LNCaP clone FGC (cell line): Measurements from ENCODE around the gene ARHGEF19.
A peak's percentile ranks its signal among the peaks of the same experiment; 100 is the strongest.
"Not testable (repeated sequence)": the region's sequence is repeated elsewhere in the genome, so short reads cannot be mapped to it uniquely, and the experiment has no call there.

Source experiments
- DNase-seq: peaks from one replicate; pipeline ENCODE4 v3.0.0-alpha.2; 2011; ENCODE audit warnings: low read depth
- H3K4me3 ChIP-seq: 2 replicates; pipeline ENCODE4 v1.5.1; 2011; ENCODE audit warnings: mild to moderate bottlenecking, low read depth, low read length, control low read depth
- TF ChIP-seq, protein P1 (sequence below): IDR thresholded peaks from 2 replicates; pipeline ENCODE4 v1.5.1; 2012; ENCODE audit warnings: mild to moderate bottlenecking; ENCODE audit not compliant: control insufficient read depth, insufficient read depth; ENCODE audit errors: extremely low read depth

The ARHGEF19 gene

GRCh38 chr1:16221499-16221898, 9.0 kb upstream of the ARHGEF19 start:
- DNase-seq, result no peak
- H3K4me3 ChIP-seq, result no peak overlapping the region
- TF ChIP-seq, protein P1, sequence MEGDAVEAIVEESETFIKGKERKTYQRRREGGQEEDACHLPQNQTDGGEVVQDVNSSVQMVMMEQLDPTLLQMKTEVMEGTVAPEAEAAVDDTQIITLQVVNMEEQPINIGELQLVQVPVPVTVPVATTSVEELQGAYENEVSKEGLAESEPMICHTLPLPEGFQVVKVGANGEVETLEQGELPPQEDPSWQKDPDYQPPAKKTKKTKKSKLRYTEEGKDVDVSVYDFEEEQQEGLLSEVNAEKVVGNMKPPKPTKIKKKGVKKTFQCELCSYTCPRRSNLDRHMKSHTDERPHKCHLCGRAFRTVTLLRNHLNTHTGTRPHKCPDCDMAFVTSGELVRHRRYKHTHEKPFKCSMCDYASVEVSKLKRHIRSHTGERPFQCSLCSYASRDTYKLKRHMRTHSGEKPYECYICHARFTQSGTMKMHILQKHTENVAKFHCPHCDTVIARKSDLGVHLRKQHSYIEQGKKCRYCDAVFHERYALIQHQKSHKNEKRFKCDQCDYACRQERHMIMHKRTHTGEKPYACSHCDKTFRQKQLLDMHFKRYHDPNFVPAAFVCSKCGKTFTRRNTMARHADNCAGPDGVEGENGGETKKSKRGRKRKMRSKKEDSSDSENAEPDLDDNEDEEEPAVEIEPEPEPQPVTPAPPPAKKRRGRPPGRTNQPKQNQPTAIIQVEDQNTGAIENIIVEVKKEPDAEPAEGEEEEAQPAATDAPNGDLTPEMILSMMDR, result no peak

DNA sequence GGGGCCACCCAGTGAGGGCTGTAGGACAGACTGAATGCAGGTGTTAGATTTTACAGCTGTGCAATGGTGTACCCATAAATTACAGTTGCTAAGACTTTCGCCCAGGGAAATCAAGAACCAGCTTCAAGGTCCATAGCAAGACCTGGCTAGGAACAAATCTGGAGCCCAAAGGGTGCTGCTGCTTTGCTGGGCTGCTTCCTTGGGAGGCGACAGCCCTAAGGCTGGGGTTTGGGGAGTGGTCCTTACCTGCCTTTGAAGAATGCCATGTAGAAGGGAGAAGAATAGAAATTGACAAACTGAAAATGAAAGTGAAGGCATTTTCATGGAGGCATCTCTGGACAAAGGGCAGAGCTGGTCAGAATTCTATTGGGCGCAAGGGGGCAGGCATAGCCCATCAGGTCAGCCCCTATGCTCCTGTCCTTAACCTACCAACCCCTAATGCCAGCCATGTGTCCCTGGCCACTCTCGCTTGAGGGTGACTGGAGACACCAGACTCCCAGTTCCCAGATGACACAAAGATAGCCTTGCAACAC, 7.6 kb upstream of the ARHGEF19 start:
- DNase-seq, result no peak
- TF ChIP-seq, protein P1, result no peak
- no peak overlapping the region for H3K4me3 ChIP-seq

DNA sequence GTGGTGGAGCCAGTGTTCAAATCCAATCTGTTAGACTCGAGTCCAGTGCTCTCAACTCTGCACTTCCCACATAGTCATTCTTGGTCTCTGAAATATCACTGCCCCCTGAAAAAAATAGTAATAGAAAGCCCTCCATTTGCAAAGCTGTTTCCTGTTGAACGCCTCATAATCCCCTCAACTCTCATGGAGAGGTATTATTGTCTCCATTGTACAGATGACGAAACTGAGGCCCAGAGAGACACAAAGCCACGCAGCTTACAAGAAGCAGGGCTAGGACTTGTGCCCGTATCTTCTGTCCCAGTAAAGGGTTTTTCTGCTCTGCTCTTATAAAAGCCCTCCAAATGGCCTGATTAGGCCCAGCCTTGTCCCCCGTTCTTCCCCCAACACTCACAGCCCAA, 6.2 kb upstream of the ARHGEF19 start:
- TF ChIP-seq, protein P1, result no peak
- no peak for DNase-seq
- H3K4me3 ChIP-seq, result no peak overlapping the region

DNA sequence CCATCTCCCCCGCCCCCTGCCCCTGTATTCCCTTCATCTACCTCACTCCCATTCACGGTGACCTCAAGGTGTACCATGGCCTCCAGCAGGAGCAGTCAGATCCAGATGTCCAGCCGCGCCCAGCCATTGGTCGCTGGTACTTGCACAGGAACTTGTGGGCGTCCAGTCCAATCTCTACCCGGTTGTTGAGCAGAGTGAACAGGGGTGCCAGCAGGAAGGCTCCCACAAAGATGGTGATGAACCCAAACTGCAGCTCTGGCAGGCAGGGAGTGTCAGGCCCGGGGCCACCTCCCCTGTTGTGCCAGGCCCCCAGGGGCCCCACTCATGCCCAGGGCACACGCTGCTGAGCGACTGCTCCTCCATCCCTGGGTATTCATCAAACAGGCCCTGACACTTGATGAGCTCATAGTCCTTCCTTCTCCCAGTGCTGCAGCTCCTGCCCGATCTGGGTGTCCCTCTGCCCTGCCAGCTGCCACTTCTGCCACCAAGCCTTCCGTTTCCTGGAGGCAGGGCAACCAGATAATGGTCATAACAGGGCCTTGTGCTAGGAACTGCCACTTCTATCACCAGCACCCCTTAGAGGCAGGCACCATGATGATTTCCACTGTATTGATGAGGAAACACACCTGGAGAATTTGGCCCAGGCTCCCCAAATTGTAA, 5.7 kb upstream of the ARHGEF19 start:
- TF ChIP-seq, protein P1, result no peak
- no peak overlapping the region for H3K4me3 ChIP-seq
- no peak for DNase-seq

DNA sequence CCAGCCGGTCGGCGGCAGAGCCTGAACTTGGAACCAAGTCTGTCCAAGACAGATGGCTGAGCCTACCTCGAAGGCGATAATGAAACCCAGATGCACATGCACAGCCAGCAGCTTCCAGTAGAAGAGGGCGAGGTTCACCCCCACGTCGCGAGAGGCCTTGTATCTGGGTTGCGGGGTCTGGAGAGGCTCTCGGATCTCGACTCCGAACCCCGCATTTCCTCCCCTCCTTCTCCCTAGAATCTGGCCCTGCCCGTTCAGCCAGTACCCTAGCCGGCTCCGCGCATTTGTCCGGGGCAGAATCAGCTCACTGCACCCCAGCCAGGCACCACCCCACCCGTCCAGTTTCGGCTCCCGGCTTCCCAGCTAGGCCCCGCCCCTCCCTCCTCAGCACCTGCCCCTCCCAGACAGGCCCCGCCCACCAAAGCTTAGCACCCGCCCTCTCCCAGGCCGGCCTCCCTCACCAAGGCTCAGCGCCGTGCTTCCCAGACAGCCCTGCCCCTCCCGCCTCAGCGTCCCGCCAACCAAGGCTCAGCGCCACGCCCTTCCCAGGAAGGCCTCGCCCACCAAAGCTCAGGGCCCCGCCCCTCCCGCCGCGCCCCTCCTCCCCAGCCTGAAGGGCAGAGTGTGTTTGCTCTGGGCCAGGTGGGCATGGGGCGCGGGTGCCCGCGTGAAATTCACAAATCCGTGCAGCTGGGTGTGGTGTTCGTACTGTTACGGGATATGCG, 4.8 kb upstream of the ARHGEF19 start:
- peak overlapping the region; percentile 30; the same call in 1 of the 2 replicates for H3K4me3 ChIP-seq
- peak; percentile 69 for DNase-seq
- TF ChIP-seq, protein P1, result no peak

- H3K4me3 ChIP-seq, result no peak overlapping the region
- TF ChIP-seq, protein P1, result no peak
- no peak for DNase-seq
These were observed 3.7 kb upstream of the ARHGEF19 start for GRCh38 chr1:16215882-16216753.

- DNase-seq, H3K4me3 ChIP-seq: not testable (repeated sequence)
These were observed 2.8 kb upstream of the ARHGEF19 start for GRCh38 chr1:16215240-16215639.

DNA sequence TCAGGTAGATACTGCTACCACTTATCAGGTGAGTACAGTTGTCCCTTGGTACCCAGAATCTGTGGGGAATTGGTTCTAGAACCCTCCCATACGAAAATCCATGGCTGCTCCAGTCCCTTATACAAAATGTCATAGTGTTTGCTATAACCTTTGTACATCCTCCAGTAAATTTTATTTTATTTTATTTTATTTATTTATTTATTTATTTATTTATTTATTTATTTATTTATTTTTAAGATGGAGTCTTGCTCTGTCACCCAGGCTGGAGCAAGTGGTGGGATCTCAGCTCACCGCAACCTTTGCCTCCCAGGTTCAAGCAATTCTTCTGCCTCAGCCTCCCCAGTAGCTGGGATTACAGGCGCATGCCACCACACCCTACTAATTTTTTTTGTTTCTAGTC, 1.1 kb upstream of the ARHGEF19 start:
- DNase-seq, H3K4me3 ChIP-seq: not testable (repeated sequence)
